HL-60 (cell line): ENCODE measurements around the gene FAM151A.

Source experiments
- GABPA ChIP-seq: IDR thresholded peaks from 2 replicates; pipeline ENCODE4 v1.6.1; 2012; ENCODE audit warnings: low read depth
- REST ChIP-seq: IDR thresholded peaks from 2 replicates; pipeline ENCODE4 v1.6.1; 2012; ENCODE audit warnings: low read depth; ENCODE audit not compliant: insufficient replicate concordance
- TF ChIP-seq, protein P1 (sequence below): IDR thresholded peaks from one replicate; pipeline ENCODE4 v1.5.1; 2011; ENCODE audit warnings: low read length, control low read depth, inconsistent platforms; ENCODE audit not compliant: insufficient read depth

- TF ChIP-seq, protein P1, sequence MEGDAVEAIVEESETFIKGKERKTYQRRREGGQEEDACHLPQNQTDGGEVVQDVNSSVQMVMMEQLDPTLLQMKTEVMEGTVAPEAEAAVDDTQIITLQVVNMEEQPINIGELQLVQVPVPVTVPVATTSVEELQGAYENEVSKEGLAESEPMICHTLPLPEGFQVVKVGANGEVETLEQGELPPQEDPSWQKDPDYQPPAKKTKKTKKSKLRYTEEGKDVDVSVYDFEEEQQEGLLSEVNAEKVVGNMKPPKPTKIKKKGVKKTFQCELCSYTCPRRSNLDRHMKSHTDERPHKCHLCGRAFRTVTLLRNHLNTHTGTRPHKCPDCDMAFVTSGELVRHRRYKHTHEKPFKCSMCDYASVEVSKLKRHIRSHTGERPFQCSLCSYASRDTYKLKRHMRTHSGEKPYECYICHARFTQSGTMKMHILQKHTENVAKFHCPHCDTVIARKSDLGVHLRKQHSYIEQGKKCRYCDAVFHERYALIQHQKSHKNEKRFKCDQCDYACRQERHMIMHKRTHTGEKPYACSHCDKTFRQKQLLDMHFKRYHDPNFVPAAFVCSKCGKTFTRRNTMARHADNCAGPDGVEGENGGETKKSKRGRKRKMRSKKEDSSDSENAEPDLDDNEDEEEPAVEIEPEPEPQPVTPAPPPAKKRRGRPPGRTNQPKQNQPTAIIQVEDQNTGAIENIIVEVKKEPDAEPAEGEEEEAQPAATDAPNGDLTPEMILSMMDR, result no peak
- TF ChIP-seq REST, result no peak
- TF ChIP-seq GABPA, result no peak
Measured at GRCh38 chr1:54658164-54658913, 35.0 kb upstream of the FAM151A start.
